ENCODE results near the gene STX8. TPM values are rescaled to one million over a fixed set of nuclear protein-coding genes. Genes with fewer than 3 reads are reported as not detected.

Gene STX8
- total RNA-seq, 1 experiment from 2014 or later: 49.0 TPM

DNA sequence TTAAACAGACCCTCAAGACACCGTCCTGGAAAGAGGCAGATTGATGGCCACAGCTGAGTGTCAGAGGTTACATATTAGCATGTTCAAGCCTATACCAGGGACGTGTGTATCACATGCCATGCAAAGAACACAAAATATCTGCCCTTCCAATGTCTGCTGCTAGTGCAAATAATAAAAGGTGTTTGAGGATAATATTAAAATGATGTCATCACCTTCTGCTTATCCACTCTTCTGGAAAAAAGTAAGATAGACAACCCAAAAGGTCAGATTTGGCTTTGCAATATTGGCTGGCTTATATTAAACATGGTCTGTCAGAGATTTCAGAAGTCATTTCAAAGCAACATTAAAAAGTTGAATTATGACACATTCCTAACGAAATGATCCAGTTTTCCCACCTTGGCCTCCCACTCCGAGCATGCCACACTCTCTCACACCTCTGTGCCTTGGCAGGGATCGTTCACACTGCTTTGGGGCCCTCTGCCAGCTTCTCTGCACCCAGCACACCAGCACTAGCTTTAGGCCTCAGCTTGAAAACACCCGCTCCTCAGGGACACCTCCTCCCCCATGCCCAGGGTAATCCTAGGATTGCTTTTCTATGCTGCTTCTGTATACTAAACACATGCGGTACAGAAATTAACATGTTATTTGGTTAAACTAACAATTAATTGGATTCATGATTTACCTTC, 306.1 kb downstream of the STX8 start:
- no peak for DNase-seq (ENCODE audit: unreplicated experiment)
- Mint-ChIP-seq H3K36me3 (ENCODE audit: insufficient read depth, unreplicated experiment) (no peaks in the 10 kb centered on the region), H3K4me3 (ENCODE audit: unreplicated experiment) (no peak overlapping the region), H3K9me3 (ENCODE audit: unreplicated experiment) (no peaks in the 10 kb centered on the region), H3K27me3 (ENCODE audit: insufficient read depth, unreplicated experiment) (no peaks in the 10 kb centered on the region), H3K4me1 (ENCODE audit: insufficient read depth, unreplicated experiment) (no peaks in the 10 kb centered on the region), H3K27ac (ENCODE audit: low read depth, unreplicated experiment) (no peak overlapping the region)
- CTCF ChIA-PET: interaction anchor here (0.8 kb wide), 1 partner anchor 22 kb away, joined by 5 read pairs; no protein-coding TSS in a partner anchor
- intact Hi-C loops (cut with micrococcal nuclease): no loop called here
- TF ChIP-seq, protein P1, sequence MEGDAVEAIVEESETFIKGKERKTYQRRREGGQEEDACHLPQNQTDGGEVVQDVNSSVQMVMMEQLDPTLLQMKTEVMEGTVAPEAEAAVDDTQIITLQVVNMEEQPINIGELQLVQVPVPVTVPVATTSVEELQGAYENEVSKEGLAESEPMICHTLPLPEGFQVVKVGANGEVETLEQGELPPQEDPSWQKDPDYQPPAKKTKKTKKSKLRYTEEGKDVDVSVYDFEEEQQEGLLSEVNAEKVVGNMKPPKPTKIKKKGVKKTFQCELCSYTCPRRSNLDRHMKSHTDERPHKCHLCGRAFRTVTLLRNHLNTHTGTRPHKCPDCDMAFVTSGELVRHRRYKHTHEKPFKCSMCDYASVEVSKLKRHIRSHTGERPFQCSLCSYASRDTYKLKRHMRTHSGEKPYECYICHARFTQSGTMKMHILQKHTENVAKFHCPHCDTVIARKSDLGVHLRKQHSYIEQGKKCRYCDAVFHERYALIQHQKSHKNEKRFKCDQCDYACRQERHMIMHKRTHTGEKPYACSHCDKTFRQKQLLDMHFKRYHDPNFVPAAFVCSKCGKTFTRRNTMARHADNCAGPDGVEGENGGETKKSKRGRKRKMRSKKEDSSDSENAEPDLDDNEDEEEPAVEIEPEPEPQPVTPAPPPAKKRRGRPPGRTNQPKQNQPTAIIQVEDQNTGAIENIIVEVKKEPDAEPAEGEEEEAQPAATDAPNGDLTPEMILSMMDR (IDR thresholded peaks at IDR 0.05; ENCODE audit: unreplicated experiment): no peak
- POLR2A ChIA-PET: no interaction called here
- no TSS peak for BruUV-seq (replicated peaks)

DNA sequence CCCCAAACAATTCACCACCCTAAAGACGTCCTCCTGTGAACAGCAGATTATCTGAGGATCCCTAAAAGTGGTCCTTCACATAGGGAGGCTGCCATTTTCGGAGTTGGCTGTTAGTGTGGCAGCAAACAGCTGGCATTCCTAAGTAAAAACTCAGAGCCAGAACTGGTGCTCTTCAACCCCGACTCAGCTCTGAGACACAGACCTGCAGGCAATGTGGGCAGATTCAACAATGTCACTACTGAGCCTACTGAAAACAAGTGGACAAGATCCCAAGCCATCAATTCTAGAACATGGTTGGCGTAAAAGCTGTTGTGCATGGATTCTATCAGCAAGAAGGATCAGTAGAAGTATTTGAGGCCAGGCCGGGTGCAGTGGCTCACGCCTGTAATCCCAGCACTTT, 307.1 kb downstream of the STX8 start:
- no peaks in the 10 kb centered on the region for H3K36me3 Mint-ChIP-seq (ENCODE audit: insufficient read depth, unreplicated experiment)
- intact Hi-C loops (cut with micrococcal nuclease): no loop called here
- no peaks in the 10 kb centered on the region for H3K27me3 Mint-ChIP-seq (ENCODE audit: insufficient read depth, unreplicated experiment)
- TF ChIP-seq, protein P1 (IDR thresholded peaks at IDR 0.05; ENCODE audit: unreplicated experiment): no peak
- no peaks in the 10 kb centered on the region for H3K9me3 Mint-ChIP-seq (ENCODE audit: unreplicated experiment)
- CTCF ChIA-PET: interaction anchor here (0.6 kb wide), 1 partner anchor 364 kb away, joined by 4 read pairs; no protein-coding TSS in a partner anchor
- no peak for DNase-seq (ENCODE audit: unreplicated experiment)
- no peaks in the 10 kb centered on the region for H3K4me1 Mint-ChIP-seq (ENCODE audit: insufficient read depth, unreplicated experiment)
- no peak overlapping the region for H3K4me3 Mint-ChIP-seq (ENCODE audit: unreplicated experiment)
- BruUV-seq (replicated peaks): no TSS peak
- H3K27ac Mint-ChIP-seq (ENCODE audit: low read depth, unreplicated experiment): no peak overlapping the region
- POLR2A ChIA-PET: no interaction called here

DNA sequence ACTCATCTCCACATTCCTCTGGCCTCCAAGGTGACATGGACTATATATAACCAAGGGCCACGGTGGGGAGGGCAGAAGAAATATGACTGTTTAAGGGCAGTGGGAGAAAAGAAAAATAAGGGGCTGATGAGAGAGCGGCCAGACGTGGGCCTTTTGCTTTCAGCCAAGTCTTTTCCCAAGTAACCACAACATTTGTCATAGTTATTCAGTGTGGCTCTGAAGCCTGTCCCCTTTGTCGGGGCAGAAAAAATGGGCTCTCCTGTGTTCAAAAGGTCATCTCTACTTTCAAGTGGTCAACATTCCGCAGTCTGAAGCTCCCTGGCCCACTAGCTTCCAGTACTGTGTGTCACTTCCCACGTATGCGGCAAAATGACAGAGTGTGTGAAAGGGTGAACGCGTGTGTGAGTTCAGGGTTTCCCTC, 308.9 kb downstream of the STX8 start:
- no peak for DNase-seq (ENCODE audit: unreplicated experiment)
- Mint-ChIP-seq H3K27ac (ENCODE audit: low read depth, unreplicated experiment) (no peak overlapping the region), H3K27me3 (ENCODE audit: insufficient read depth, unreplicated experiment) (no peaks in the 10 kb centered on the region), H3K9me3 (ENCODE audit: unreplicated experiment) (no peaks in the 10 kb centered on the region), H3K4me3 (ENCODE audit: unreplicated experiment) (no peak overlapping the region), H3K36me3 (ENCODE audit: insufficient read depth, unreplicated experiment) (no peaks in the 10 kb centered on the region), H3K4me1 (ENCODE audit: insufficient read depth, unreplicated experiment) (no peaks in the 10 kb centered on the region)
- intact Hi-C loops (cut with micrococcal nuclease): no loop called here
- ChIA-PET CTCF (no interaction called here), POLR2A (no interaction called here)
- no TSS peak for BruUV-seq (replicated peaks)
- TF ChIP-seq, protein P1 (IDR thresholded peaks at IDR 0.05; ENCODE audit: unreplicated experiment): no peak

DNA sequence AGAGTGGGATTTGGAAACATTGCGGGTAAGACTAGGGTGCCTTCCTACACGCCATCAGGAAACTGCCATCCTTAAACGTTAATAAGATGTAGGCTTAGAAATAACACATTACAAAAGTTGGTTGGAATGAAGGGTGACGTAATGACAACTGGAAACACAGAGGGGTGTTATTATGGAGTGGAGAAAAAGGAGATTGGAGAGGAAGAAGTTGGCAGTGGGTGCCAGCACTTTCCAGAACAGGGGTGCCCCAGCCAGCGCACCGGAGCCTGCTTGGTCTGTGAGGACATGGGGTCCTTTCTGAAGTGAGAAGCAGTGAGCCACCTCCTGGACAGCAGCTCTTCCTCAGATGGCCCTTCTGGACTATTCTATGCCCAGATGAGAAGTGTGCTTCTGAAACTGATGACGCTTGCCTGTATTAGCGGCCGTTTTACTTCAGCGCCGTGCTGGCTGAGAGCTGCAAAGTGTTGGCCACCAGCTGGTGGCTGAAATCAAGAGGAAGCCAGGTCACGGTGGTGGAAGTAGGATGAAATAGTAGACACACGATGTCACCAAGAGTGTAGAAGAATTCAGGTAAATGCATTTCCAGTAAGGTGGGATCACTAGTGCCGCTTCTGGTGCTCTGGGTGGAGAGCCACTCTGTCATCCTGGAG, 309.5 kb downstream of the STX8 start:
- BruUV-seq (replicated peaks): no TSS peak
- Mint-ChIP-seq H3K27ac (ENCODE audit: low read depth, unreplicated experiment) (no peak overlapping the region), H3K36me3 (ENCODE audit: insufficient read depth, unreplicated experiment) (no peaks in the 10 kb centered on the region), H3K9me3 (ENCODE audit: unreplicated experiment) (no peaks in the 10 kb centered on the region), H3K4me3 (ENCODE audit: unreplicated experiment) (no peak overlapping the region), H3K27me3 (ENCODE audit: insufficient read depth, unreplicated experiment) (no peaks in the 10 kb centered on the region), H3K4me1 (ENCODE audit: insufficient read depth, unreplicated experiment) (no peaks in the 10 kb centered on the region)
- intact Hi-C loops (cut with micrococcal nuclease): no loop called here
- ChIA-PET POLR2A (interaction anchor here (1.2 kb wide), 1 partner anchor 9 kb away, joined by 3 read pairs; no protein-coding TSS in a partner anchor), CTCF (no interaction called here)
- TF ChIP-seq, protein P1 (IDR thresholded peaks at IDR 0.05; ENCODE audit: unreplicated experiment): no peak
- DNase-seq (ENCODE audit: unreplicated experiment): no peak

Data from MCF 10A (cell line).